A549 (cell line): ENCODE measurements around the gene DNAJC7. TPM values are rescaled to one million over a fixed set of nuclear protein-coding genes. Genes with fewer than 3 reads are reported as not detected.
A peak's percentile ranks its signal among the peaks of the same experiment; 100 is the strongest.

Experiments
- ATAC-seq, 2 experiments: fragments of 200-7000 bp in 1 of 2; fragments of >200 bp in 1 of 2; cut with Nextera tagmentation in 1 of 2; cut with Tn5 transposase in 1 of 2; 3 replicates each; pipeline versions ENCODE4 v1.8.0 to v1.9.1; 2018 to 2020; ENCODE audit warnings: mild to moderate bottlenecking in 1 of 2, moderate library complexity in 1 of 2
- CTCF ChIA-PET: fragments of 300-600 bp; sonication (Branson Sonifier 250); formaldehyde crosslinking; extraction: SDS; loops from one replicate; lab custom pipeline; 2021; ENCODE audit warnings: antibody characterized with exemption, inconsistent platforms; lab: Yijun Ruan, JAX
- POLR2A ChIA-PET: fragments of 350-600 bp; formaldehyde crosslinking; extraction: SDS; loops from one replicate; lab custom pipeline; 2021; ENCODE audit warnings: antibody characterized with exemption, inconsistent platforms; lab: Yijun Ruan, JAX
- DNase-seq, 2 experiments: peaks; one replicate each; pipeline versions ENCODE4 v3.0.0 to v3.0.0-alpha.2; 2011 to 2016; ENCODE audit warnings: low read depth in 1 of 2, low spot score in 1 of 2
- FAIRE-seq: peaks from 2 replicates; lab custom pipeline; 2011; peaks lifted over from hg19 to GRCh38; lab: Jason Lieb, UNC
- H3K27ac ChIP-seq, 2 experiments: fragments of >200 bp; sonication (Bioruptor Twin); formaldehyde crosslinking; 3 replicates each; pipeline ENCODE4 v1.5.1; 2016 to 2017
- H3K4me1 ChIP-seq: fragments of >200 bp; sonication (Bioruptor Twin); formaldehyde crosslinking; 3 replicates; pipeline ENCODE4 v1.6.1; 2016
- H3K4me2 ChIP-seq: fragments of >200 bp; sonication (Bioruptor Twin); formaldehyde crosslinking; 3 replicates; pipeline ENCODE4 v1.6.1; 2016
- H3K4me3 ChIP-seq: fragments of >200 bp; sonication (Bioruptor Twin); formaldehyde crosslinking; 3 replicates; pipeline ENCODE4 v1.5.1; 2016
- H3K9me3 ChIP-seq: fragments of >200 bp; sonication (Bioruptor Twin); formaldehyde crosslinking; 3 replicates; pipeline ENCODE4 v1.6.1; 2016
- BHLHE40 ChIP-seq: IDR thresholded peaks from 2 replicates; pipeline ENCODE4 v1.6.1; 2012; ENCODE audit warnings: low read depth, low read length, inconsistent platforms
- CBX8 ChIP-seq: fragments of 200-600 bp; sonication (generic); IDR thresholded peaks from 2 replicates; pipeline ENCODE4 v1.6.1; 2016
- CEBPB ChIP-seq, 2 experiments: fragments of >200 bp in 1 of 2; sonication (Bioruptor Twin) in 1 of 2; formaldehyde crosslinking in 1 of 2; IDR thresholded peaks; 2 replicates each; pipeline ENCODE4 v1.6.1; 2012 to 2016
- CHD2 ChIP-seq: fragments of 150-350 bp; IDR thresholded peaks from 2 replicates; pipeline ENCODE4 v1.6.1; 2014; ENCODE audit warnings: low read length; ENCODE audit not compliant: partially characterized antibody
- EHF ChIP-seq: fragments of 250-450 bp; sonication (Bioruptor Pico); IDR thresholded peaks from 2 replicates; pipeline ENCODE4 v1.5.0; 2020; ENCODE audit warnings: mild to moderate bottlenecking
- ELK1 ChIP-seq: fragments of 150-350 bp; IDR thresholded peaks from 2 replicates; pipeline ENCODE4 v1.6.1; 2014; ENCODE audit warnings: low read depth, mild to moderate bottlenecking, low read length
- FOSL2 ChIP-seq, 2 experiments: fragments of 450-650 bp in 1 of 2; fragments of >200 bp in 1 of 2; sonication (Bioruptor Twin) in 1 of 2; formaldehyde crosslinking; IDR thresholded peaks; 2 replicates each; pipeline versions ENCODE4 v1.5.0 to v1.6.1; 2016 to 2020; ENCODE audit warnings: mild to moderate bottlenecking in 1 of 2, moderate library complexity in 1 of 2
- GATA3 ChIP-seq: IDR thresholded peaks from 2 replicates; pipeline ENCODE4 v1.6.1; 2012; ENCODE audit warnings: borderline replicate concordance
- HEYL ChIP-seq: fragments of 250-450 bp; sonication (Bioruptor Pico); IDR thresholded peaks from 2 replicates; pipeline ENCODE4 v1.8.0; 2021; ENCODE audit warnings: mild to moderate bottlenecking, moderate library complexity
- HOXA7 ChIP-seq: fragments of 250-450 bp; sonication (Bioruptor Pico); IDR thresholded peaks from 2 replicates; pipeline ENCODE4 v1.5.0; 2020; ENCODE audit warnings: mild to moderate bottlenecking, moderate library complexity
- NR3C1 ChIP-seq: fragments of >200 bp; sonication (Bioruptor Twin); formaldehyde crosslinking; IDR thresholded peaks from 3 replicates; pipeline ENCODE4 v1.6.1; 2017
- POLR2AphosphoS2 ChIP-seq: conservative IDR thresholded peaks from 2 replicates; pipeline ENCODE4 v1.6.1; 2012; ENCODE audit warnings: low read length, improper control_type of control experiment, inconsistent platforms
- RAD21 ChIP-seq, 2 experiments: fragments of >200 bp in 1 of 2; sonication (Bioruptor Twin) in 1 of 2; formaldehyde crosslinking in 1 of 2; IDR thresholded peaks in 1 of 2; conservative IDR thresholded peaks in 1 of 2; 2 replicates in 1 of 2; 3 replicates in 1 of 2; pipeline ENCODE4 v1.6.1; 2012 to 2018; ENCODE audit warnings: inconsistent platforms in 1 of 2
- RARB ChIP-seq: fragments of 250-450 bp; sonication (Bioruptor Pico); IDR thresholded peaks from 2 replicates; pipeline ENCODE4 v1.8.0; 2021; ENCODE audit warnings: mild to moderate bottlenecking, moderate library complexity
- RNF2 ChIP-seq: fragments of 200-600 bp; sonication (generic); IDR thresholded peaks from 2 replicates; pipeline ENCODE4 v1.6.1; 2016; ENCODE audit warnings: low read depth, mild to moderate bottlenecking, antibody characterized with exemption, moderate library complexity, borderline replicate concordance
- TFCP2L1 ChIP-seq: fragments of 250-450 bp; sonication (Bioruptor Pico); IDR thresholded peaks from 2 replicates; pipeline ENCODE4 v1.5.0; 2021; ENCODE audit warnings: mild to moderate bottlenecking
- TP53 ChIP-seq: fragments of 250-450 bp; sonication (Bioruptor Pico); IDR thresholded peaks from 2 replicates; pipeline ENCODE4 v1.5.0; 2021; ENCODE audit warnings: mild to moderate bottlenecking, moderate library complexity
- ZFP36 ChIP-seq: fragments of 450-650 bp; IDR thresholded peaks from 2 replicates; pipeline ENCODE4 v1.6.1; 2014; ENCODE audit warnings: borderline replicate concordance; ENCODE audit not compliant: partially characterized antibody
- ZSCAN20 ChIP-seq: fragments of 250-450 bp; sonication (Bioruptor Pico); IDR thresholded peaks from 2 replicates; pipeline ENCODE4 v1.8.0; 2022; ENCODE audit warnings: mild to moderate bottlenecking, moderate library complexity
- WGBS: methylation state at CpG from one replicate; pipeline ENCODE4 v1.1.6; 2017; ENCODE audit errors: missing lambda C conversion rate; 5-methylcytosine and 5-hydroxymethylcytosine counted together
- polyA plus RNA-seq, 4 experiments: library from polyadenylated mRNA; depleted of rRNA in 3 of 4; stranded (reverse); fragments of >200 nt; fragmentation: RNase III in 1 of 4; extraction: RNeasy Plus Mini Kit Qiagen cat#74134 plus additional on column Dnase treatment in 1 of 4; gene quantifications; 2 replicates in 3 of 4; 3 replicates in 1 of 4; pipeline ENCODE4 v1.2.3, GENCODE V29; 2011 to 2017
- TF ChIP-seq, protein P1 (sequence below): IDR thresholded peaks from 2 replicates; pipeline ENCODE4 v1.6.1; 2012

Gene DNAJC7
- polyA plus RNA-seq, 2 of the 4 experiments (the other 2 are of a cell fraction): 95.3 to 148 TPM

GRCh38 chr17:41982026-41982760, 35.0 kb downstream of the DNAJC7 start:
- Histone ChIP-seq H3K27ac (no peak overlapping the region), H3K4me1 (no peaks in the 10 kb centered on the region), H3K9me3 (no peaks in the 10 kb centered on the region), H3K4me3 (no peak overlapping the region), H3K4me2 (no peak overlapping the region)
- WGBS: 88% methylated on average over 14 of the region's 14 CpGs
- CTCF ChIA-PET: interaction anchor here (0.6 to 29.5 kb wide), 9 partner anchors 9 to 244 kb away, joined by 3 to 378 read pairs (median 5); partner anchors contain the start of genes DNAJC7 and NKIRAS2
- ATAC-seq (no peak; a peak in 1 of 6 replicates), FAIRE-seq (no peak), DNase-seq (no peak)
- TF ChIP-seq HOXA7 (CRISPR knock-in tag) (no peak), HEYL (no peak), ZSCAN20 (CRISPR knock-in tag) (no peak), EHF (CRISPR knock-in tag) (no peak), FOSL2 (IDR thresholded peaks at IDR 0.05) (no peak), FOSL2 (CRISPR knock-in tag; IDR thresholded peaks at IDR 0.05) (peak; percentile 8; the same call in 1 of the 2 replicates), GATA3 (no peak), ELK1 (no peak)
- POLR2A ChIA-PET: no interaction called here

- TF ChIP-seq HEYL: no peak
- no peak for FAIRE-seq
- ChIA-PET CTCF (interaction anchor here (2.2 to 29.5 kb wide), 3 partner anchors 12 to 43 kb away, joined by 7 to 378 read pairs (median 104); partner anchors contain the start of genes CNP, DNAJC7 and NKIRAS2), POLR2A (interaction anchor here (1.1 to 1.3 kb wide), 2 partner anchors 10 to 40 kb away, joined by 3 read pairs; no protein-coding TSS in a partner anchor)
- Histone ChIP-seq H3K4me1 (0 out of 3 replicates have a peak, but pooled peaks cover under 1% of the 10 kb centered on the region), H3K4me3 (no peak overlapping the region), H3K4me2 (no peak overlapping the region), H3K27ac (no peak overlapping the region), H3K9me3 (no peaks in the 10 kb centered on the region)
- 94% methylated on average over 4 of the region's 4 CpGs for WGBS
- ATAC-seq: no peak
- no peak for DNase-seq
Observed at GRCh38 chr17:41977991-41978390, 39.2 kb downstream of the DNAJC7 start.

DNA sequence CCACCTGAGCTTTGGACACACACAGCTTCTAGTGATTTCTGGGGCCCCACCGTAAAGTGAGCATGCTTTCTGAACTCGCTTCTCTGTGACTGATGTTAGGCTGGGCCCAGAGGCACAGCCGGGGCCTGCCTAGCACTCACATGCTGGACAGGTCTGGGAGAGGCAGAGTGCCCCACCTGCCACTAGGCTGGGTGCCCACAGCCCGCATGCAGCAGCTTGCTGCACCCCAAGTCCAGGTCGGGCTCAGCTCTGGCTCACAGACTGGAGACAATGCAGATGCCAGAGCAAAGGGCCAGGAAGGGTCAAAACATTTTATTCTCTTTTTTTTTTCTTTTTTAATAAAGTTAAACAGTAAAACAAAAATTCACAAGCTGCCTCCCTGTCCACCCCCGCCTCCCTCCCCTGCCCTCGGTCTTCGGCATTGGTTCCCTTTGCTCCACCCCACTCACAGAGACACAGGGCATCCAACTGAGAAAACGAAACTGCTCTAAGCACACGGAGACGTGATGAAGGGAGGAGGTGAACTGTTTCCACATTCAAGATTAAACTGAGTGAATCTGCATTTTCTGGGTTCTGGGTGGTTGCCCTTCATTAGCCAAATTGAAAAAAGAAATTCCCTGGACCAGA, 41.0 kb downstream of the DNAJC7 start:
- Histone ChIP-seq H3K4me1 (0 out of 3 replicates have a peak, but pooled peaks cover 7% of the 10 kb centered on the region), H3K4me3 (no peak overlapping the region), H3K9me3 (no peaks in the 10 kb centered on the region), H3K27ac (no peak overlapping the region), H3K4me2 (no peak overlapping the region)
- no peak for ATAC-seq
- POLR2A ChIA-PET: interaction anchor here (1.4 kb wide), 1 partner anchor 9 kb away, joined by 4 read pairs; the partner anchor contains the start of gene CNP
- TF ChIP-seq GATA3 (no peak), POLR2AphosphoS2 (no peak), RNF2 (no peak), RAD21 (conservative IDR thresholded peaks at IDR 0.05 in 1 of 2, IDR thresholded peaks at IDR 0.05 in 1 of 2) (no peak), NR3C1 (no peak), TFCP2L1 (CRISPR knock-in tag) (no peak), ZFP36 (no peak), RARB (CRISPR knock-in tag) (no peak), CHD2 (no peak), CBX8 (no peak), CEBPB (IDR thresholded peaks at IDR 0.05) (no peak), BHLHE40 (no peak), TP53 (CRISPR knock-in tag) (no peak)
- TF ChIP-seq, protein P1, sequence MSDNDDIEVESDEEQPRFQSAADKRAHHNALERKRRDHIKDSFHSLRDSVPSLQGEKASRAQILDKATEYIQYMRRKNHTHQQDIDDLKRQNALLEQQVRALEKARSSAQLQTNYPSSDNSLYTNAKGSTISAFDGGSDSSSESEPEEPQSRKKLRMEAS: no peak
- WGBS: 91% methylated on average over 11 of the region's 11 CpGs
- FAIRE-seq: no peak
- no peak for DNase-seq
- CTCF ChIA-PET: interaction anchor here (0.8 to 29.5 kb wide), 8 partner anchors 10 to 239 kb away, joined by 3 to 378 read pairs (median 3); partner anchors contain the start of genes CNP, DNAJC7 and NKIRAS2
